ENCODE data around the gene PRUNE2. TPM values are rescaled to one million over a fixed set of nuclear protein-coding genes. Genes with fewer than 3 reads are reported as not detected.

PRUNE2 gene
- total and polyA plus RNA-seq, 9 of the 15 experiments (the other 6 are each of a cell fraction or from before 2014, with no cell fraction given) = 0.05 to 0.45 (median 0.18) TPM; not detected in 1

GRCh38 chr9:76803762-76804161, 102.2 kb downstream of the PRUNE2 start:
- Histone ChIP-seq H3K4me3 (no peak overlapping the region), H3K9me3 (replicated peaks; ENCODE audit: control insufficient read depth, insufficient read depth, low read depth, low read length) (no peaks in the 10 kb centered on the region), H3K79me2 (ENCODE audit: control insufficient read depth, insufficient read depth, low read length) (no peaks in the 10 kb centered on the region), H4K20me1 (replicated peaks; ENCODE audit: control insufficient read depth, insufficient read depth, low read length) (no peaks in the 10 kb centered on the region), H3K27ac (ENCODE audit: extremely low read depth, low read depth, low read length) (no peak overlapping the region), H3K4me2 (ENCODE audit: insufficient read depth, low read length) (no peak overlapping the region), H3K9me1 (ENCODE audit: control insufficient read depth, insufficient read depth, low read length) (no peaks in the 10 kb centered on the region), H3K9ac (ENCODE audit: insufficient read depth in 1 of 2, low read depth in 2 of 2, low read length in 2 of 2) (no peak overlapping the region), H2AFZ (ENCODE audit: low read depth, low read length) (no peak overlapping the region), H3K36me3 (ENCODE audit: control insufficient read depth, insufficient read depth, low read length) (no peaks in the 10 kb centered on the region), H3K27me3 (ENCODE audit: control insufficient read depth in 2 of 2, insufficient read depth in 2 of 2, low read length in 2 of 2) (no peaks in the 10 kb centered on the region), H3K4me1 (replicated peaks in 1 of 2; ENCODE audit: control insufficient read depth in 2 of 2, insufficient read depth in 2 of 2, low read length in 2 of 2) (no peaks in the 10 kb centered on the region)
- TF ChIP-seq SRSF9 (IDR thresholded peaks at IDR 0.05; ENCODE audit: borderline replicate concordance, low read depth, low read length) (no peak), HLTF (IDR thresholded peaks at IDR 0.05) (no peak), NFXL1 (CRISPR knock-in tag; IDR thresholded peaks at IDR 0.05) (no peak), ZEB2 (IDR thresholded peaks at IDR 0.05) (no peak), HNRNPUL1 (IDR thresholded peaks at IDR 0.05; ENCODE audit: low read length) (no peak), ZNF239 (CRISPR knock-in tag; IDR thresholded peaks at IDR 0.05) (no peak), ZNF561 (CRISPR knock-in tag; conservative IDR thresholded peaks at IDR 0.05) (no peak), NEUROD1 (IDR thresholded peaks at IDR 0.05; ENCODE audit: borderline replicate concordance, low read depth, low read length, partially characterized antibody) (no peak), ZFP36 (IDR thresholded peaks at IDR 0.05; ENCODE audit: low read depth, low read length, partially characterized antibody) (no peak), GTF2F1 (IDR thresholded peaks at IDR 0.05; ENCODE audit: low read depth, low read length) (no peak), ZNF212 (CRISPR knock-in tag; IDR thresholded peaks at IDR 0.05) (no peak), THRA (IDR thresholded peaks at IDR 0.05) (no peak), MLLT1 (IDR thresholded peaks at IDR 0.05) (no peak), NBN (IDR thresholded peaks at IDR 0.05; ENCODE audit: low read depth) (no peak), SPI1 (IDR thresholded peaks at IDR 0.05; ENCODE audit: borderline replicate concordance, low read depth, low read length) (no peak), BACH1 (tag; IDR thresholded peaks at IDR 0.05) (no peak), MTA1 (IDR thresholded peaks at IDR 0.05; ENCODE audit: borderline replicate concordance) (no peak), SMAD4 (CRISPR knock-in tag; conservative IDR thresholded peaks at IDR 0.05) (no peak), ZNF184 (CRISPR knock-in tag; IDR thresholded peaks at IDR 0.05) (no peak), ZNF785 (CRISPR knock-in tag; IDR thresholded peaks at IDR 0.05) (no peak)
- ChIA-PET POLR2A (no interaction called here), CTCF (ENCODE audit: low intra/inter-chr PET ratio) (no interaction called here)
- WGBS (ENCODE audit: insufficient coverage, low coverage, missing lambda C conversion rate) = 2% methylated on average over 6 of the region's 7 CpGs
- DNase-seq (ENCODE audit: extremely low read depth in 1 of 4, low spot score in 3 of 4) (no peak), ATAC-seq (no peak), FAIRE-seq (no peak)
- BruUV-seq (replicated peaks) = no TSS peak
- in situ Hi-C loops (cut with MboI) (loop anchor here (25.0 kb wide), 1 partner anchor 184 kb away; no protein-coding TSS in a partner anchor), intact Hi-C loops (cut with micrococcal nuclease) (no loop called here)

Data from K562 (cell line).